GM19351 (cell line): ENCODE results near the gene TMEM184C.

Experiments
- ATAC-seq: cut with Tn5 transposase; IDR thresholded peaks from one replicate; pipeline ENCODE4 v1.9.1; 2021; ENCODE audit warnings: mild to moderate bottlenecking, moderate library complexity; ENCODE audit not compliant: unreplicated experiment

TMEM184C gene

DNA sequence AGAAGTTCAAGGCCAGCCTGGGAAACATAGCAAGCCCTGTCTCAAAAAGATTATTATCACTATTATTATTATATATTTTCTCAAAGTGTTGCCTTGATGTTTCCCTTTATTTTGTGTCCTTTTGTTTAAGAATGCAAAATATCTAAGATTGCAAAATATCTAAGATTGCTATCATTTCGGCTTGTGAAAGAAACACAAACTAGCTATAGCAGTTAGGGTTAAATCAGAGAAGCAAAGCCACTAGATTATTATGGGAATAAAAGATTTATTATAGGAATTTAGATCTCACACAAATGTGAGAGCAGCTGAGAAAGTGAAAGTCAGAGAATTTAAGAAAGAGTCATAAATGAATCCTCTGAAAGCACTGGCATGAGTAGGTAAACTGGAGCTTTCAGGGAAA lies 18.0 kb upstream of the TMEM184C start:
- no peak for ATAC-seq

DNA sequence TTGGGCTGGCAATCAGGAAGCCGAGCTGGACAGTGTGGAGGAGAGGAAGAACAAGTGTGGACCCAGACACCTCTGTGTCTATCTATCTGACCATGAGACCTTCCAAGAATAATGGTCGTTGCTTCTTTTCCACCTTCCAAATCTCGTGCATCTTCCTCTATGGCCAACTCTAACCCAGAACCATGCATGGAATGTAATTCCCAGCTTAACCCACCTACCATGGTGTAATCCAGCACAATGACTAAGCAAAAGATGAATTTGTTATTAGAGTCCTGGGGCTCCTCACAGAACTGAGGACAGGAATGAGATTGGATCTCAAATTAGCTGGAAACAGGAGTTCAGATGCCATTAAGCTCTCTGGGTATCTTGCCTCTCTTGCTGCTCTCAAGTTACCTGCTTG lies 17.4 kb upstream of the TMEM184C start:
- ATAC-seq, result no peak

DNA sequence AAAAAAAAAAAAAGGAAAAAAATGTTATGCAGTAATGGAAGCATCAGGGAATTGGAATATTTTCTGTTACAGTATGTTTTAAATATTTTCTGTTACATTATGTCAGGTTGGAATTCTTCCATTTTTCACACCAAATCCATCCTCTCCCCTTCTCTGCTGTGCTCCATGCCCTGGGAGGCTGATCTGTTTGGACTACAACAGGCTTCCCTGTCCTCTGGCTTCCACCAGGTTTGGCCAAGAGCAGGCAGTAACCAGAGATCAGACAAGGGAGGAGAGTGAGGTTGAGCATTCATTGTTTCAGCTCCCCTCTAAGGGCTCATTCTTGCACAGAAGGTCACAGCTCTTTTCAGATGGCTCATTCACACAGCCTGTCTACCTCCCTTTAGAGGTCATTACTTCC lies 11.7 kb upstream of the TMEM184C start:
- ATAC-seq, result no peak

DNA sequence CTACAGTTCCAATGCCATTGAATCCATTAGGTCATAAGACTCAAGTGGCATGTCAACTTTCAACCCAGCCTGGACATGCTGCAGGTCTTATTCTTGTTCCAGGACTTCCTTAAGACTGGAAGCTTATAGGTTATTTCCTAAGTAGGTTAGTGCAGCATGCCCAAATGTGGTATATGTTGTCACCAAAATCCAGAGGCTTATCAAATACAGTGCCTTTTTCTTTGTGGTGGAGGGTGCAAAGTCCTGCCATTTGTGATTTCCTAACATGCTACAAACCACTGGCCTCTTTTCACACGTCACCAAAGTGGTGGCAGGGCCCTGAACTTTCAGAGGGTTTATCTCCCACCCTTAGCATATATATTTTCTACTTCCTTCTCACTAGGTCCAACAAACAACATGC lies 9.7 kb upstream of the TMEM184C start:
- ATAC-seq, result no peak

DNA sequence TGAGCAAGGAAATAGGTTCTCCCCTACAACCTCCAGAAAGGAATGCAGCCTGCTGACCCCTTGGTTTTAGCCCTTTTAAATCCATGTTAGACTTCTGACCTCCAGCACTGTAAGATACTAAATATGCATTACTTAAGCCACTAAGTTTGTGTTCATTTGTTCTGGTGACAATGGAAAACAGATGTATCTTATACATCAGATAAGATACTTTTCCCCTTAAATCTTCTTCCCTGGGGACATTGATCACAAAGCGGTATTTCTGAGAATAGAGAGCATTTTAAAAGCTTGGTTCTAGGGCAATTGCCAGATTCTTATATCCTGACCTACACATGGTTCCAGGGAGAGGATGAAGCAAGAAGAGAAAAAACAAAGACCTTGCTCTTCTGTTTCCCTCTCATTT lies 6.5 kb upstream of the TMEM184C start:
- ATAC-seq, result no peak

DNA sequence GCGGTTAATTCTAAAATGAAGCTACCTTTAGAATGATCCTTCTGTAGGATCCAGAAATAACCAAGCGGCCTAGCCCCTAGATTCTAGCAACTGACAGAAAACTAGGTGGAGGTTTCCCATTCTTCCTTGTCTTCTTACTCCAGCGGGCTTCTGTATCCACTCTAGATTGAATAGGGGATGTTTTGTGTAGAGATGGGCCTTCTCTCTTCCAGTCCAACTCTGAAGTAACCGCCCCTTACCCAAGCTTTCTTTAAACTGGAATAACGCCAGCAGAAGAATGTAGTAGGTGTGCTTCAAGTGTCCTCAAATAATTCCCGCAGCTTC lies 386 bp upstream of the TMEM184C start:
- ATAC-seq, result peak; percentile 14

DNA sequence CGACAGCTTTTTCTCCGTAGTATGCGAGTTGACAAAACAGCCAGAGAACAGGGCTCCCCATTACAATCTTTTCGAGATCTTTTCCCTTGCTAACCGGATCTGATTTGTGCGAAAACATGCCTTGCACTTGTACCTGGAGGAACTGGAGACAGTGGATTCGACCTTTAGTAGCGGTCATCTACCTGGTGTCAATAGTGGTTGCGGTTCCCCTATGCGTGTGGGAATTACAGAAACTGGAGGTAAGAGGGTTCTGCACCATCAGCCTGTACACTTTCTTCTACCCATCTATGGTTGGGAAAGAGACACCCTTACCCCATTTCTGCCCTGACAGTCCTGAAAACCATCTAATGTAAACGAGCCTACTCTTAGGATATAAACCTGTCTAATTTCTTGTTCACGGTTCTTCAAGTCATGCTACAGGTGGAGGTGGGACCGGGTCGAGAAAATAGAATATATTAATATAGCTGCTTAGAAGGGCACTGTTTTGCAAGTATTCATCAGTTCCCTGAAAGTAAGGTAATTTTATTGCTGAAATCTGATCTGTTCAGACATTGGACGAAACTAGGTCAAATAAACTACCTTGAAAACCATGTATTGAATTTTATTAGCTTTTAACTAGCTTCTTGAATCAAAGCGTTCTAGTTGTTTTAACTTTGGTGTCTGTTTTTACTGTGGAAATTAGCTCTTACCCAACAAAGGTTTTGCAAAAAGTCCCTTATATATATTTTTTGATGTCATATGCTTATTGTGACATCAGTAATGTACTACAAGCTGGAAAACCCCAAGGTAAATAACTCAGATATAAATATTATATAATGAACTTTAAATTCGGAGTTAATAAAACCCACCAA lies 869 bp downstream of the TMEM184C start:
- peak; percentile 9 for ATAC-seq

DNA sequence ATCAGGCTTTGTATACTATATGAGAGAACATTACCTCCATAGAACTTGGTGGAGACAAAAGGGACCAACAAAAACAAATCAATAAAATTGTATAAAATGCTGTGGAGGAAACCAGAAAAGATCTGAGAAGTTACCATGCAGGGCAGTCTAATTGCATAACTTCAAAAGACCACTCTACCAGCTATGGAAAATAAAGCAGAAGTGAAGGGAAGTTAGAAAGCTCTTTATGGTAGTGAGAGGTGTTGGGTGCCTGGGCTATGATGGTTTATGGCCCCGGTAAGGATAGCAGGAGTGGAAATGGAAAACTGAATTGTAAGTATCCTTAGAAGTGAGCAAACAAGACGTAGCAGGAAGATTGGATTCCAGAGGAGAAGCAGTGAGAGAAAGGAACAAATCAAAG lies 3.1 kb downstream of the TMEM184C start:
- no peak for ATAC-seq

DNA sequence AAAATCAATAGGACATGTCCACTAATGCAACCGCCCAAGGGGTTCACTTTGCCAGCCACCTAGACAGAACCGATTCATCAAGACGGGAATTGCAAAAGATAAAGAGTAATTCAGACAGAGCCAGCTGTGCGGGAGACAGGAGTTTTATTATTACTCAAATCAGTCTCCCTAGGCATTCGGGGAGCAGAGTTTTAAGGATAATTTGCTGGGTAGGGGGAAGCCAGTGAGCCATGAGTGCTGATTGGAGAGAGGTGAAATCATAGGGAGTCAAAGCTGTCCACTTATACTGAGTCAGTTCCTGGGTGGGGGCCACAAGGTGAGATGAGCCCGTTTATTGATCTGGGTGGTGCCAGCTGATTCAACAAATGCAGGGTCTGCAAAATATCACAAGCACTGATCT lies 8.5 kb downstream of the TMEM184C start:
- no peak for ATAC-seq

DNA sequence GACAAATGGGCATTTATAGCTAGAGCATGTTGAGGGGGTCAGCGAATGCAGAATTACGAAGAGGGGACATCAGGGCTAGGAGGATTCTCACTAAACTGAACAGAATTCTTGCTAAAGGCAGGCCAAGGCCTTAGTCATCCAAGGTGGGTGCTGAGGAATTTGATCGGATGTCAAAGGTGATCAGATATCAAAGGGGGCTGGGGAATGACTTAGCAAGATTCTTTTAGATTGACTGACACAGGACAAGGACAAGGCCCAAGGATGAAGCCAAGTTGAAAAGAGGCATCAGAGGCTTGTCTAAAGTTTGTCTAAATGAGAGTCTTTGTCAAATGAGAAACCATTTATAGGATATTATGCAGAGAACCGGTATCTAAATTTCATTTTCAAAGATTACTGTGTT lies 9.7 kb downstream of the TMEM184C start:
- ATAC-seq, result no peak

DNA sequence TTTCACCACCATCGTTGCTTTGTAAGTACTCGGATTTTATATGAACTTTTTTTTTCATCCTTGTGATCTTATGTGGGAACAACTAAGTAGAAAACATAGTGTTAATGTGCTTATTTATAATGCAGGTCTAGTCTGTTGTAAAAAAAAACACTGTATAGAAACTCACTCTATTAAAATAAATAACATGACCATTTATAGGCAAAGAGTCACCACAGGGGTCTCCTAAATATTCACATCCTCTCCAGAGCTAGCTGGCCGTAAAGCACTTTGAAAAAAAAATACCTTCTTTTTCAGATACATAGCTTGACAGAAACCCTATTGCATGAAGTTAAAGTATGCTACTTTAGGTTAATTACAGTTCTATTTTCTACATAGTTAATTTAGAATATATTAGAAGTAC lies 11.2 kb downstream of the TMEM184C start:
- ATAC-seq, result no peak

DNA sequence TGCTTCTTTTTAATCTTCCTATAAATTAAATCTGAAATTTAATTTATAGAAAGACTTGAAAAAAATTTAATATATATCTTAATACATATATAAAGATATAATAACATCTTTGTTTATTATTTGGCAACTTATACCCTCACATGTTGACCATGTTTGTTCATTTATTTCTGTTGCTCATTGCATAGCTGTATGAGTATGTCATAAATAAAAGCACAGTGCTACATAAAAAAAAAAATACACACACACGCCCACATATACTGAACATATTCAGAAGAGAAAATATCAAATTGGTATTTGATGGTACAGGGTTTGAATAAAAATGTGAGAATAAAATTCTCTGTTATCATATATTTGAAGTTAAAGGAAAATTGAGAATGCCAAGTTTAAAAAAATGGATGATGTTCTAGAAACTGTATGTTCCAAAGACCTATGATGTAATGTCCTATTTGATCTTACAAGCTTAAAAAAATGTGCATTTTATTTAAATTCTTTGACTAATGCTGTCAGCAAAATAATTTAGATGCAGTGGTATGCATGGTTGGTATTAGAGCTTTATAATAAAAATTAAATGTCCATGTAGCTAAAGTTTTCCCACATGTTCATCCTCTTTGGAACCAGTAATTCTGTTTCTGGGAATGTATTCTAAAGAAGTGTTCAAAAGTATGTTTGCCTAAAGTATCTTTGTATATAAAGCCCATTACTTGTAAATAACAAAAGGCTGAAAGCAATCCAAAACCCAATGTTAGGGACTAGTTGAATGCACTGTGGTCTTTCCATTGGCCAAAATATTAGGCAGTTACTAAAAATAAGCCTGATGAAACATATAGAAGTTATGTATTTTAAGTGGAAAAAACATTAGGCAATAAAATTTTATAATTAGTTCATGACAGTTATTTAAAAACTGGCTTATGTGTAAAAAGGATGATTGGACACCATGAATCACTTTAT lies 12.9 kb downstream of the TMEM184C start:
- ATAC-seq, result no peak

DNA sequence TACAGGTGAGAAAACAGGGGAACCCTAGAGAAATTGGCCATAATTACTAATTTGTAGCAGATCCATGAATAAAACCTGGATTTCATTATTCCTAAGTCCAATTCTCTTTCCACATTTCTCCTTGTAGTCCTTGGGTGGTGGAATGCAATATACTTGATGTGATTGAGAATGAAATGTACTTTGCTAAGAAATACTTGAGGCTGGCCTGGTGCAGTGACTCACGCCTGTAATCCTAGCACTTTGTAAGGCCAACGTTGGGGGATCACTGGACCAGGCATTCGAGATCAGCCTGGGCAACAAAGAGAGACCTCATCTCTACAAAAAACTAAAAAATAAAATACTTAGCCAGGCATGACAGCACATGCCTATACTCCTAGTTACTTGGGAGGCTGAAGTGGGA lies 15.9 kb downstream of the TMEM184C start:
- ATAC-seq, result no peak

DNA sequence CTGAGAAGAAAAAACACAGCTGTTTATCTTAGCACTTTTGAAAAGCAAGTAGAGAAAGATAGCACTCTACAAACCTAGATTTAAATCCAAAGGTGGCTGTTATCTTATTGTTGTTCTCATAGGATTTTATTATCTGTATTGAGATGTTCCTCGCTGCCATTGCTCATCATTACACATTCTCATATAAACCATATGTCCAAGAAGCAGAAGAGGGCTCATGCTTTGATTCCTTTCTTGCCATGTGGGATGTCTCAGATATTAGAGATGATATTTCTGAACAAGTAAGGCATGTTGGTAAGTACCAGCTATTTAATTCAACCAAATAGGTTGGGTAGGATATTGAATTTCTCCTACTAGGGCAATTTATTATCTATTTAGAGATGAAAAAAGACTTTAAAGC lies 16.4 kb downstream of the TMEM184C start:
- no peak for ATAC-seq

DNA sequence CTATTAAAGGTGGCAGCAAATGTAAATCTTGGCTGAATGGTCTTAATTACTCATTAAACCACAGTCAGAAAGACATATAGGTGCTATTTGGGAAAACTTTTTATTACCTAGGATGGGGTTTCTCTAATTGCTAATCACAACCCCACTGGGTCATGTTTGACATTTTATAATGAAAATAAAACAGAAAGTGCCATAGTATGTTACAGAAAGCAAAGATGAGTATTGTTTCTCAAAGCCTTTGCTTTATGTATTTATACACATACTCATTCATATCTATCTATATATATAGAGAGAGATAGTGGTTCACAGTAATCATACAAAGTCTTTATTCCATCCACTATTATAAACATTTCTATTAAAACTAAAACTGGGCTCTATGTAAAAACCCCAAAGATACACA lies 18.2 kb downstream of the TMEM184C start:
- no peak for ATAC-seq

DNA sequence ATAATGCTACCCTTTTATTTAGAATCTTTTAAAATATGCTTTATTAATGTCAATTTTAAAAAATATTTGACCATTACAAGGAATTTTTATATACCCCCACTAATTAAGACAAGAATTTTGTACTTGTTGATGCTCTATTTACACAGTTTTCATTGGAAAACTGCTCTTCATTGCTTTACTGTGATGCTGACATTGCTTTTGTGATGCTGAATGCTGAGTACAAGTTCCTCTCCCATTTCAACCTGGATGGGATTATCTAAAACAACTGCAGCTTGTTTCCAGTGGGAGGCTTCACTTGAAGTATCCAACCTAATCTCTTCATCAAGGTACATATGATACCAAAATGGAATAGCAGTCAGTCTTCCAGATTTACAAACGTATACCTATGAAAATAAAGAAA lies 21.2 kb downstream of the TMEM184C start:
- no peak for ATAC-seq

DNA sequence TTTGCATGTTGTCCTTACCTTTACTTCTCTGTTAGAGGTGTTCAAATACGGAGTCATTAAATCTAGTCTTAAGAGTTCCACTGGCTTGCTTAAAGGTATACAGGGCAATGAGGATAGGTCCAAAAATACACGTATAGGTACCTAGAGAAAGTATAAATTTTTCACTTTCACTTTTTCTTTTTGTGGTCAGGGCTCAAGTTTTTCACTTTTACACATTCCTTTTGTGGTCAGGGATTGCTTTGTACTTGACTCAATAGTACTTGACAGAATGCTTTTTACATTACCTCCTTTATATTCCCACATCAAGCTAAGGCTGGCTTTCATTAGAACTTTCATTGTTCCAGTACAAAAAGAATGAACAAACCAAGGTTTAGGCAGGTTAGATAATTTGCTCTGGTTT lies 21.7 kb downstream of the TMEM184C start:
- peak; percentile 51 for ATAC-seq

DNA sequence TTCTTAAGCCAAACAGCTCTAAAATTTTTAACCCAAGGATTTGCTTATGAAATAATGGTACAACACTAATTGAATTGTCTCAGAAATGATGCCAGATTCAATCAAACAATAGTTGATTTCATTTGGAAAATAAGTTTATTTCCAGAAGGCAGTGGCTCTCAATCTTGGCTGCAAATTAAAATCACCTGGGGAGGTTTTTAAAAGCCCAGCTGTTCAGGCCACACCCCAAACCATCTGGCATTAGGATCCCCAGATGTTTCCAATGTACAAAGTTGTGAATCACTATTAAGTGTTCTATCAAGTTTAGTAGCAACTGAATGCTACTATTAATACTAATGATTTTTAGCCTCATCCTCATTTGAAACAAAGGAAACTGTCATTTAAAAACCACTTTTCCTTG lies 22.2 kb downstream of the TMEM184C start:
- ATAC-seq, result no peak

DNA sequence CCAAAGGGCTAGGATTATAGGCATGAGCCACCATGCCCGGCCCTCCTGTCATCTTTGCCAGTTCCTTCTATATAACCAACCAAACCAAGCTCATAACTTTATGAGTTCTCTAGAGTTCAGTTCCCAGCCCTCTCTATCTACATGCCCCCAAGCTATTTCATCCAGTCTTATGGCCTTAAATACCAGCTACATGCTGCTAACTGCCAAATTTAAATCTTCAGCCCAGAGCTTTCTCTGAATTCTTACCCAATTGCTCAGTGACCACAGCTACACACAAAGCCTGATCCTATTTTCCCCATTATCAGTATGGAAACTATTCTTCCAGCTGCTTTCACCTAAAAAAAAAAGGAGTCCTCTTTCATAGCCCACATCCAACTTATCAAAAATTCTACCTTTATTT lies 23.1 kb downstream of the TMEM184C start:
- ATAC-seq, result no peak

DNA sequence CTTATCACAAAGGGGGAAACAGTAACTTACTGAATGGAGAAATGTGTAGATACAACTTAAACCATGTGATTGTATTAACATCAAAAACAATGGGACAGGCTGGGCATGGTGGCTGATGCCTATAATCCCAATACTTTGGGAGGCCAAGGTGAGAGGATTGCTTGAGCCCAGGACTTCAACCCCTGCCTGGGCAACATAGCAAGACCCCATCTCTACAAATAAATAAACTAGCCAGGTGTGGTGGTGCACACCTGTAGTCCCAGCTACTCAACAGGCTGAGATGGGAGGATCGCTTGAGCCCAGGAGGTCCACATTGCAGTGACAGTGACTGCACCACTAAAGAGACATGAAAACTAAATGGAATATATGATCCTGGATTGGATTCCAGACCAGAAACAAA lies 26.4 kb downstream of the TMEM184C start:
- no peak for ATAC-seq

DNA sequence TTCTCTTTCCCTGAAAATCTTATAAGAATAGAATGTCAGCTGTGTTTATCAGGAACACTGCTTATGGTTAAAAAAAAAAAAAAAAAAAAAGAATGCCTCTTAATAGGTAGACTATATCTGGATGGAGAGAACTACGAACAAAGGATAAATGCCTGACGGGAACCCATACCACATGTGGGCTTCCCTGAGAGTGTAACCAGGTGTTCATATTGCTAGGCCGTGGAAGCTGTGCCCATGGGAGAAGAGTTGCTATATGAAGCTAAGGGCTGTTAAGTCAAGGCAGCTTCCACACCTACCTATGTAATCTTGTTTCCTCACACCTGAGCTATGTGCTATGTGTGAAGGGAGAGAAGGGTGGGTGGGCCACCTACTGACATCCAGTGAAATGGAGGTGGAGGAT lies 27.3 kb downstream of the TMEM184C start:
- no peak for ATAC-seq

DNA sequence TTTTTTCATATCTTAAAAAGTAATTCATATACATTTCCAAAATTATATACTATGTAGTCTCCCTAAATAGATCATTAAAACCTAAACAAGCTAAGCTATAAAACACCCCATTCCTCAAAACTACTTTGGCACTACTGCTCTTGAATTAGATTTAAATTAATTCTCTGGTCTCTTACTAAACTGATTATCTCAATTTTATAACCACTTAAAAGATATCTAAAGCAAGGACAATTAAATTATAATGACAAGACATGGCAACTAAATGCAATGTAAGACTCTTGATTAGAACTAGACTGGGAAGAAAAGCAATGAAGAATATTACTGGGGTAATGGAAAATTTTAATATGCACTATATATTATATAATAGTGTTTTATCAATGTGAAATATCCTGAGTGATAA lies 27.9 kb downstream of the TMEM184C start:
- ATAC-seq, result no peak
